Activated CD4-positive, alpha-beta T cell treated with anti-CD3 and anti-CD28 coated beads for 4 hours (primary cell): ENCODE results near the gene CC2D2A.
"Not testable (repeated sequence)": the region's sequence is repeated elsewhere in the genome, so short reads cannot be mapped to it uniquely, and the experiment has no call there.

Experiments
- DNase-seq, 2 donors: peaks; one replicate each; pipeline ENCODE4 v3.0.0-alpha.2; 2020

CC2D2A gene

DNA sequence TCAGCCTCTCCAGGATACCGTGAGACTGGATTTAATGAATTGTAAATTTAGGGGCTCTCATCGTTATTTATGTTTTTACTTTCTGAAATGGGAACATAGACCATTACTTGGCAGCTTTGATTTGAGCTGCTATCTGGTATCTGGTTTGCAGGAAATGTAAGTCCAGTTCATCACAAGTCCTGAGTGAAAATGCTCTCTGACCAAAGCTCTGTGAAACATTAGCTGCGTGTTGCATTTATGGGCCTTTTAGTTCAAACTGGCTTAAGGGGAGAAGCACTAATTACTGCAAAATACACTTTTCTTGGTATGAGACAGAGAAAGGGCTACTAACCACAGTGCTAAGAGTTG, 420 bp downstream of the CC2D2A start:
- no peak for DNase-seq

- no peak for DNase-seq
These were observed 6.7 kb downstream of the CC2D2A start for GRCh38 chr4:15476396-15476795.

DNA sequence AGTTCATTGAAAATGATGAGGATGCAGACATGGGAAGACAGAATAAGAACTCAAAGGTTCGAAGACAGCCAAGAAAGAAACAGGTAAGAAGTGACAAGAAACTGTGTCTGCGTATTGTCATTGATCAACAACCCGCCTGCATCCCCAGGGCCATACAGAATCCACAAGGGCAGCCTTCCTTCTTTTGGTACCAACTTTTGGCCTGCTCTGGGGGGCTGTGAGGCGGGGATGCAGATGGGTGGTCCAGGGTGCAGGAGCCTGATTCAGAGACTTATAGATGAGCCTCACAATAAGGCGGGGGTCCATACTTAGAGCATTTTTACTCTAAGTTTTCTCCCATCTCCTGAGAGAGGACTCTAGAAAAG, 9.0 kb downstream of the CC2D2A start:
- DNase-seq, result no peak

DNA sequence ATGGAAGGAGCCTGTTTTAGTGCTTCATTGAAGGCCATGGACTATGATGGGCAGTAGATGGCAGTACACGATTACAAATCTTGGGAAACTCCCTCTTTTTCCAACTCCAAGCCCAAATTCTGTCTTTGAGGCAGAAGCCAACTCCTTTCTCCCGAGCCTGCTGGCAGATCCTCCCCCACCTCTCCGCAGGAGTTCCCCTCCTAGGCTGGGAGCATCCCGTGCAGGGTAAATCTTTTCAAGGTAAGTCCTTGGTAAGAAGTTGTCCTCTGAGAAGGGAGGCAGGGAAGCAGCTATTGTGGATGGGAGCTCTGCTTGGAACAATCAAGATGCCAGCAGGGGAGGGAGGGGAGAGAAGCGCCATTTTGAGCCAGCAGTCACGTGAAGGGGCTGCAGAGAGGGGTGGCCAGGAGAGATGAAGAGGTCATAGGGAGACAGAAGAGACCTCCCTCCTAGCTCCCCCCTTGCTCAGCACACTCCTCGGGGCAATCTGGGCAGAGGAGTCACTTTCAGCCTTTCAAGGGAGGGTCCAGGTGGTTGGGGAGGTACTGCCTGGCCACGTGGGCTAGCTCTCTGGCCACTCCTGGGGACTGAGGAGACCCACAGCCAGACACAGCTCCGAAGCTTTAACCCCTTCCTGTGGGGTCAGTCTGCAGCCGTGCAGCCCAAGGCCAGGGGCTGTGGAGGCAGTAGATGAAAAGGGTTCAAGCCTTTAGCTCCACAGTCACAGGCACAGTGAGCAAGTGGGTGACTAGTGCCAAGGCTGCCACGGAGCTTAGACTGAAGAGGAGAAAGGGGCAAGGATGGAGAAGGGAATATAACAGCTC, 9.6 kb downstream of the CC2D2A start:
- DNase-seq, result no peak

GRCh38 chr4:15479913-15480185, 10.2 kb downstream of the CC2D2A start:
- no peak for DNase-seq

GRCh38 chr4:15481961-15482745, 12.5 kb downstream of the CC2D2A start:
- no peak for DNase-seq

DNA sequence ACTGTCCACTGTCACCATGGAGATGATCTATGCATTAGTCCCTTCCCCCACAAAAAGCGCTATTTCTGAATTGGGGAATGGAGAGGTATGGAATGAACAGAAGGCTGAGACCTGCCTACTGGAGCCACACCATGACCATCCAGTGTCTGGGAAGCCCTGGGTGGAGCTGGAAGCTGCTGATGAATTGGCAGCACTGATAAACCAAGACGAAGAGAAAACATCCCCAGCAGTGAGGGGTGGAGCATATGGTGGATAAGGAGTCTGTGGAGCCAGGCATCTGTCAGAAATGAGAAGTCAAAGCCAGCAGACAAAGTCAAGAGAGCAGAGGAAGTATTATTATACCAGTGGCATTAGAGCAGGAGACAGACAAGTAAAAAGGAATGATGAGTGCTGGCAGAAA, 13.2 kb downstream of the CC2D2A start:
- no peak for DNase-seq

DNA sequence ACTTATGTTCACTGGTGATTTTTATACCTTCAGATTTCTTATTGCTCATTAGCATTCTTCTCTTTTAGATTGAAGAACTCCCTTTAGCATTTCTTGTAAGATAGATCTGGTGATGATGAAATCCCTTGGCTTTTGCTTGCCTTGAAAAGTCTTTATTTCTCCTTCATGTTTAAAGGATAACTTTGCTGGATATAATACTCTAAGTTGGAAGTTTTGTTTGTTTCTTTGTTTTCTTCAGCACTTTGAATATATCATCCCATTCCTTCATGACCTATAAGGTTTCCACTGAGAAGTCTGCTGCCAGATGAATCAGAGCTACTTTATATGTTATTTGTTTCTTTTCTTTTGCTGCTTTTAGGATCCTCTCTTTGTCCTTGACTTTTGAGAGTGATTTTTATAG, 18.5 kb downstream of the CC2D2A start:
- no peak for DNase-seq

DNA sequence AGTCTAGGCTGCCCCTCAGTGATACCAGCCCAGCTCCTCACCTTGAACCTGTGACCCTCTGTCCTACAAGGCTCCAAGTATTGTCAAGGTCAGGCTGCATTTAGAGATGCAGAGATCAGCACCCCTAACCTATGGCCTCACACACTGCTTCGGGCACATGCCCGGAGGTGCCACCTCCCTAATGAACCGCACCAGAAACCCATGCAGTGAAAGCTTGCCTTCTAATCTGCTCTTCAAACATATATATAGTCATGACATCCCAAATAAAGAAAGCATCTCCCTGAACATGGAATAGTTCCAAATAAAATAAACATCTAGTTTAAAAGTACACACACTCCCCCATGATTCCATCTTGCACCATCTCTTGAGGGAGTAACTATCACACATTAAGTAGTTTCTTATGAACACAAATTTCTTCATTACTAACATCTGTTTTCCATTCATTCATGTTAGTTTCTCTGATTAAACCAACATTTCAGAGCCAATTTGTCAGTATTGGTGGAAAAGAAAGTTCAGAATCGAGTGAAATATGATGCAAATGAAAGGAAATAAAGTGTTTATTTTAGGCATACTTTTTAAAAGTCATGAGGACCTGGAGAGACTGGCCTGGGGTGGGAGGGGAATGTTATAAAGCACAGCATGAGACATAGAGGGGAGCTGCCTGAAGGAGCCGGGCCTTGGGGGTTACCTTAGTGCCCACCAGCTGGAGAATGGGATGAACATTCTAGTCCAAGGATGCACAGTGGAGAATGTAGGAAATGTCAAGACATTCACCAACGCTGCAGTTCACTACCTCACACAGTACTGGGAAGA, 19.2 kb downstream of the CC2D2A start:
- no peak for DNase-seq

- no peak for DNase-seq
These were observed 19.9 kb downstream of the CC2D2A start for GRCh38 chr4:15489551-15489950.

- no peak for DNase-seq
These were observed 23.7 kb downstream of the CC2D2A start for GRCh38 chr4:15493411-15493810.

DNA sequence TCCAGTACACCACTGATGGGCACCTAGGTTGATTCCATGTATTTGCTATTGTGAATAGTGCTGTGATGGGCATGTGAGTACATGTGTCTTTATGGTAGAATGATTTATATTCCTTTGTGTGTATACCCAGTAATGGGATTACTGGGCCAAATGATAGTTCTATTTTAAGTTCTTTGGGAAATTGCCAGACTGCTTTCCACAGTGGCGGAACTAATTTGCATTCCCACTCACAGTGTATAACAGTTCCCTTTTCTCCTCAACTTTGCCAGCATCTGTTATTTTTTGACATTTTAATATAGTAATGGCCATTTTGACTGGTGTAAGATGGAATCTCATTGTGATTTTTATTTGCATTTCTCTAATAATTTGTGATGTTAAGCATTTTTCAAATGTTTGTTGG, 25.9 kb downstream of the CC2D2A start:
- no peak for DNase-seq

DNA sequence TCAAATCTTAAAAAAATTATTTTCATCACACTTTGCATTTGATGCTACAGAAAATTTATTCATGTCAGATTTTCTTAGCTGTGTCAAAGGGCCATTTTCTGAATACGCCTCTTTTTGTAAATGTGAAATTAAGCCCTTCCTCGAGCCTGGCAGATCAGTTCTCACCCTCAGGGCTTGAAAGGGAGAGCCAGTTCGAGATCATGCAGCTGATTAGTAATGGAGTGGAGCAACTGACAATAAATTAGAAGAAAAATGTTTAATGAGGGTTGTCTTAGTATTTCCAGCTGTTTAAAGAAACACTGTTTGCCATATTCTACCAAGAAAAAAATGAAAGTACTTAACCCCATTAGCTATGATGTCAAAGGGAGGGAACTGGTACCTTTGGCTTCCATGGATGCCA, 28.7 kb downstream of the CC2D2A start:
- no peak for DNase-seq

- DNase-seq, result no peak
These were observed 31.0 kb downstream of the CC2D2A start for GRCh38 chr4:15500701-15501100.

DNA sequence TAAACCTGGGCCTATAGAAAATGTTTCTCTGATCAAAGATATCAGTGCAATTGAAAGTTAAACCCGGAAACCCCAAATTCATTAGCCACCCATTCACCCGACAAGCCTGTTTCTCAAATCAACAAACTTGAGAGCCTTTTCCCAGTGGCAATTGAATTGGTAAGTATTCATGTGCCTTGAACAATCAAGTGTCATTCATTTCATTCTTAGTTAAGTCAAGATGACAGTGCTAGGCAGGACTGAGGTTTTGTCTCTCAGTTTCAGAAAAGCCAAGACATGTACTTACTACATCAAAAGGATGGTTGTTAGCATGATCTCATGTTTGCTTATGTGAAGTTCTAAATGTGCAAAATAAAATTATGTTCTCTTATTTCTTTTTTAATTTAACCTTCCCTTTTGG, 32.3 kb downstream of the CC2D2A start:
- no peak for DNase-seq

GRCh38 chr4:15502384-15502783, 32.7 kb downstream of the CC2D2A start:
- DNase-seq, result no peak

GRCh38 chr4:15504041-15504440, 34.4 kb downstream of the CC2D2A start:
- no peak for DNase-seq

- no peak for DNase-seq
These were observed 36.8 kb downstream of the CC2D2A start for GRCh38 chr4:15506464-15506863.

- DNase-seq, result no peak
These were observed 38.0 kb downstream of the CC2D2A start for GRCh38 chr4:15507679-15508078.

GRCh38 chr4:15510961-15511360, 41.3 kb downstream of the CC2D2A start:
- no peak for DNase-seq

DNA sequence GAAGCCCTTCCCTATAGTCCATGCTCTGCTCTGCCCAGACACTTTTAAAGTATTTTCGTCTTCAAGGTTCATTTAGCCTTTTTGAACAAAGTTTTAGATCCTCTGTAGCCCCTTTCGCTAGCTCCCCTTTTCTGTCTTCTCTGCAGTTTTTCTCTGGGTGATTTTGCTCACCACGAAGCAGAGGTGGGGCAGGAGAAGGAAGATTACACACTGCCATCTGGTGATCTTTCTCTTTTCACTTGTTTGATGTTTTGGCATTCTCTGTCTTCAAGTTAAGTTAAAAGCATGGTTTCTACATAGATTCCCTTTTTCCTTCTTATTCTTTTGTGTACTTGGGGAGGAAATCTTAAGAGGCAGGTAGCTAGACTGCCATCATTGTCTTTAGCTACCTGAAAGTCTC, 43.9 kb downstream of the CC2D2A start:
- no peak for DNase-seq

- no peak for DNase-seq
These were observed 45.4 kb downstream of the CC2D2A start for GRCh38 chr4:15515106-15515505.

DNA sequence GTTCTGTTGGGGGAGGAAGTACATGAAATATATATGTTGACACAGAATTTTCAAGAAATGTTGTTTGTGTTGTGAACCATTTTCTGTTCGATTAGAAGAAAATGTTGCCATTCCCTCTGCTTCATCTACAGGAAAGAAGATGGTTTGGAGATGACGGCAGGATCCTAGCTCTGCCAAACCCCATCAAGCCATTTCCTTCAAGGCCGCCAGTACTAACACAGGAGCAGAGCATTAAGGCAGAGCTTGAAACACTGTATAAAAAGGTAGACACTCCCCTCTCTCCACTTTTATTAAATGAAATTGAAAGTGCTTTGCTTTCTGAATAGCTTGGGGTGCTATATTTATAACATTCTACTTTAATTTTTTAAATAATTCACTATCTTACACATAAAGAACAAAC, 46.8 kb downstream of the CC2D2A start:
- DNase-seq, result no peak

- DNase-seq, result not testable (repeated sequence)
These were observed 48.0 kb downstream of the CC2D2A start for GRCh38 chr4:15517681-15518080.
